Measurements from ENCODE around the gene STAG1. TPM values are rescaled to one million over a fixed set of nuclear protein-coding genes. Genes with fewer than 3 reads are reported as not detected.

Gene STAG1
- total and polyA plus RNA-seq, 9 of the 15 experiments (the other 6 are each of a cell fraction or from before 2014, with no cell fraction given), result 2.7 to 17.7 (median 8.8) TPM

GRCh38 chr3:136343873-136344555 lies 408.2 kb downstream of the STAG1 start:
- Histone ChIP-seq H4K20me1 (replicated peaks; ENCODE audit: control insufficient read depth, insufficient read depth, low read length) (no peaks in the 10 kb centered on the region; the same call in 1 of the 2 replicates), H2AFZ (ENCODE audit: low read depth, low read length) (no peak overlapping the region), H3K27ac (ENCODE audit: extremely low read depth, low read depth, low read length) (peak overlapping the region; percentile 44; the same call in 1 of the 3 replicates), H3K4me3 (no peak overlapping the region), H3K9me1 (ENCODE audit: control insufficient read depth, insufficient read depth, low read length) (no peaks in the 10 kb centered on the region), H3K79me2 (ENCODE audit: control insufficient read depth, insufficient read depth, low read length) (no peaks in the 10 kb centered on the region), H3K9ac (ENCODE audit: insufficient read depth in 1 of 2, low read depth in 2 of 2, low read length in 2 of 2) (no peak overlapping the region; a peak in 1 of 4 replicates), H3K27me3 (ENCODE audit: control insufficient read depth in 2 of 2, insufficient read depth in 2 of 2, low read length in 2 of 2) (no peaks in the 10 kb centered on the region), H3K4me1 (replicated peaks in 1 of 2; ENCODE audit: control insufficient read depth in 2 of 2, insufficient read depth in 2 of 2, low read length in 2 of 2) (peaks cover 0 to 10% of the 10 kb centered on the region in 2 experiments; a peak in 3 of 5 replicates), H3K36me3 (ENCODE audit: control insufficient read depth, insufficient read depth, low read length) (0 out of 3 replicates have a peak, but pooled peaks cover 6% of the 10 kb centered on the region), H3K9me3 (replicated peaks; ENCODE audit: control insufficient read depth, insufficient read depth, low read depth, low read length) (no peaks in the 10 kb centered on the region), H3K4me2 (ENCODE audit: insufficient read depth, low read length) (0 out of 2 replicates have a peak overlapping the region, but pooled peaks have one; percentile 41)
- FAIRE-seq (peak; percentile 93), ATAC-seq (peak; percentile 95), DNase-seq (ENCODE audit: extremely low read depth in 1 of 4, low spot score in 3 of 4) (peak; percentile 57 to 85 (median 64))
- POLR2A ChIA-PET, result interaction anchor here (0.5 kb wide), 1 partner anchor 20 kb away, joined by 3 read pairs; no protein-coding TSS in a partner anchor
- in situ Hi-C loops (cut with MboI), result no loop called here
- BruUV-seq (replicated peaks), result no TSS peak
- CTCF ChIA-PET (ENCODE audit: low intra/inter-chr PET ratio), result no interaction called here
- WGBS (ENCODE audit: insufficient coverage, low coverage, missing lambda C conversion rate), result 22% methylated on average over 5 of the region's 5 CpGs
- intact Hi-C loops (cut with micrococcal nuclease), result loop anchor here (5.0 kb wide), 1 partner anchor 267 kb away; no protein-coding TSS in a partner anchor
- TF ChIP-seq ZNF518B (CRISPR knock-in tag; IDR thresholded peaks at IDR 0.05) (no peak), CREB3 (tag; conservative IDR thresholded peaks at IDR 0.05; ENCODE audit: low read depth) (no peak), PTRF (tag; IDR thresholded peaks at IDR 0.05) (no peak), EP400 (IDR thresholded peaks at IDR 0.05) (no peak), L3MBTL2 (IDR thresholded peaks at IDR 0.05) (peak; percentile 37; the same call in 1 of the 2 replicates), CTCF (IDR thresholded peaks at IDR 0.05 in 2 of 3, conservative IDR thresholded peaks at IDR 0.05 in 1 of 3; ENCODE audit: insufficient read depth in 2 of 3, low read depth in 1 of 3, low read length in 3 of 3) (no peak), TSC22D4 (tag; IDR thresholded peaks at IDR 0.05) (no peak), LCOR (CRISPR knock-in tag; IDR thresholded peaks at IDR 0.05) (no peak), ZNF76 (CRISPR knock-in tag; IDR thresholded peaks at IDR 0.05; ENCODE audit: borderline replicate concordance) (no peak)

All from K562 (cell line).